MCF 10A (cell line): Measurements from ENCODE around the gene ADAMTS5. TPM values are rescaled to one million over a fixed set of nuclear protein-coding genes. Genes with fewer than 3 reads are reported as not detected.

Experiments
- BruUV-seq: library from RNA; stranded (reverse); fragments of 400-500 nt; replicated peaks from 2 replicates; lab custom pipeline; 2021; lab: Mats Ljungman, UMichigan
- CTCF ChIA-PET: fragments of 300-600 bp; sonication (Branson Sonifier 250); formaldehyde crosslinking; extraction: SDS; loops from one replicate; lab custom pipeline; 2021; ENCODE audit warnings: antibody characterized with exemption, inconsistent platforms; lab: Yijun Ruan, JAX
- POLR2A ChIA-PET: fragments of 300-600, 350-650 bp; sonication (Branson Sonifier 250); formaldehyde crosslinking; extraction: SDS; loops from one replicate; lab custom pipeline; 2020; ENCODE audit warnings: antibody characterized with exemption, inconsistent platforms; lab: Yijun Ruan, JAX
- DNase-seq: peaks from one replicate; pipeline ENCODE4 v3.0.0-alpha.2; 2018; ENCODE audit not compliant: unreplicated experiment
- H3K27ac Mint-ChIP-seq: one replicate; pipeline ENCODE4 v1.8.0; 2022; ENCODE audit warnings: mild to moderate bottlenecking, low read depth, mixed read lengths; ENCODE audit not compliant: unreplicated experiment
- H3K27me3 Mint-ChIP-seq: one replicate; pipeline ENCODE4 v1.8.0; 2022; ENCODE audit warnings: mixed read lengths; ENCODE audit not compliant: insufficient read depth, unreplicated experiment
- H3K36me3 Mint-ChIP-seq: one replicate; pipeline ENCODE4 v1.8.0; 2022; ENCODE audit warnings: mild to moderate bottlenecking, moderate library complexity, mixed read lengths; ENCODE audit not compliant: insufficient read depth, unreplicated experiment
- H3K4me1 Mint-ChIP-seq: one replicate; pipeline ENCODE4 v1.8.0; 2022; ENCODE audit warnings: mixed read lengths; ENCODE audit not compliant: insufficient read depth, unreplicated experiment
- H3K4me3 Mint-ChIP-seq: one replicate; pipeline ENCODE4 v1.8.0; 2022; ENCODE audit warnings: mild to moderate bottlenecking, moderate library complexity, mixed read lengths; ENCODE audit not compliant: unreplicated experiment
- H3K9me3 Mint-ChIP-seq: one replicate; pipeline ENCODE4 v1.8.0; 2022; ENCODE audit warnings: mixed read lengths; ENCODE audit not compliant: unreplicated experiment
- intact Hi-C: fragments of 100-400 bp; cut with micrococcal nuclease; formaldehyde crosslinking; loops from 2 replicates; pipeline ENCODE4 v1.14.1; 2022
- total RNA-seq: library from RNA; stranded (reverse); gene quantifications from 2 replicates; pipeline ENCODE4 v1.2.3, GENCODE V29; 2022
- TF ChIP-seq, protein P1 (sequence below): fragments of 200-600 bp; IDR thresholded peaks from one replicate; pipeline ENCODE4 v1.8.0; 2022; ENCODE audit warnings: antibody characterized with exemption, mild to moderate bottlenecking; ENCODE audit not compliant: unreplicated experiment

The ADAMTS5 gene
- total RNA-seq, 1 experiment from 2014 or later: not detected

DNA sequence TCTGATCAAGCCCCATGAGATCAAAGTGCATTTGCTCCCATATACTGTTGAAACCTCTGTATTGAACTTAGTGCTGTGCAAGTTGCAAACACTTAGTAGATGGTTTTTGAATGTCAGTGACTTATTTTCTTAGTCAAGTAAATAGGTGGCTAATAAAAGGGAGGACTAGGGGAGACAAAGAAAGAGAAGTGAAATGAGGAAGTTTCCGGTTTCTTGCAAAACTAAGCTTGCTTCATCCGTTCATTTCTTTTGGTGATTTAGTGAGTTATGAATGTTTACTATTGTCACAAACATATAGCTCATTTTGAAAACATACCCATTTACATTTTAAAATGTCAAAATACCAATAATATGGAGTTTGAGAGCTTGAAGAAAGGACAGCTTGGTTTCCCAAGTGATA, 23.0 kb downstream of the ADAMTS5 start:
- H3K4me1 Mint-ChIP-seq: peaks cover 6% of the 10 kb centered on the region
- intact Hi-C loops: no loop called here
- TF ChIP-seq, protein P1, sequence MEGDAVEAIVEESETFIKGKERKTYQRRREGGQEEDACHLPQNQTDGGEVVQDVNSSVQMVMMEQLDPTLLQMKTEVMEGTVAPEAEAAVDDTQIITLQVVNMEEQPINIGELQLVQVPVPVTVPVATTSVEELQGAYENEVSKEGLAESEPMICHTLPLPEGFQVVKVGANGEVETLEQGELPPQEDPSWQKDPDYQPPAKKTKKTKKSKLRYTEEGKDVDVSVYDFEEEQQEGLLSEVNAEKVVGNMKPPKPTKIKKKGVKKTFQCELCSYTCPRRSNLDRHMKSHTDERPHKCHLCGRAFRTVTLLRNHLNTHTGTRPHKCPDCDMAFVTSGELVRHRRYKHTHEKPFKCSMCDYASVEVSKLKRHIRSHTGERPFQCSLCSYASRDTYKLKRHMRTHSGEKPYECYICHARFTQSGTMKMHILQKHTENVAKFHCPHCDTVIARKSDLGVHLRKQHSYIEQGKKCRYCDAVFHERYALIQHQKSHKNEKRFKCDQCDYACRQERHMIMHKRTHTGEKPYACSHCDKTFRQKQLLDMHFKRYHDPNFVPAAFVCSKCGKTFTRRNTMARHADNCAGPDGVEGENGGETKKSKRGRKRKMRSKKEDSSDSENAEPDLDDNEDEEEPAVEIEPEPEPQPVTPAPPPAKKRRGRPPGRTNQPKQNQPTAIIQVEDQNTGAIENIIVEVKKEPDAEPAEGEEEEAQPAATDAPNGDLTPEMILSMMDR: no peak
- H3K27ac Mint-ChIP-seq: no peak overlapping the region
- CTCF ChIA-PET: no interaction called here
- DNase-seq: no peak
- H3K9me3 Mint-ChIP-seq: no peaks in the 10 kb centered on the region
- no TSS peak for BruUV-seq
- no peaks in the 10 kb centered on the region for H3K27me3 Mint-ChIP-seq
- POLR2A ChIA-PET: no interaction called here
- H3K36me3 Mint-ChIP-seq: no peaks in the 10 kb centered on the region
- no peak overlapping the region for H3K4me3 Mint-ChIP-seq

DNA sequence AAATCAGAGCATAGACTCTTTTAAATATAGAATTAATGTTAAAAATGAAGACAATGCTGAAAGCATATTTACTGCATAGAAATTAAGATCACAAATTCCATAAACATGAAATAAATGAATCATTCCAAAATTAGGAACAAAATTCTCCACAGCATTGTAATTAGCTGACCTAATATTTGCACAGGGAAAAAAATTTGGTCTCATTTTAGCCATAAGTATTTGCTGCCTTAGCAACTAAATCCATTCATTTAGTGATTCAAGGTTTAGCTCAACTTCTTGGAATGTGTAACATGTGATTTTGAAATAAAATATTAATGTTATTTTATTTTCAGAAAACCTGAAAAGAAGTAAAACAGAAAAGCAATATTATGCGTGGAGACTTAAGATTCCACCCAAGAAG, 25.5 kb downstream of the ADAMTS5 start:
- no peak for DNase-seq
- no peaks in the 10 kb centered on the region for H3K36me3 Mint-ChIP-seq
- TF ChIP-seq, protein P1: no peak
- H3K27me3 Mint-ChIP-seq: no peaks in the 10 kb centered on the region
- BruUV-seq: no TSS peak
- ChIA-PET CTCF (no interaction called here), POLR2A (interaction anchor here (0.7 kb wide), 1 partner anchor 481 kb away, joined by 3 read pairs; no protein-coding TSS in a partner anchor)
- H3K9me3 Mint-ChIP-seq: no peaks in the 10 kb centered on the region
- intact Hi-C loops: no loop called here
- peaks cover 1% of the 10 kb centered on the region for H3K4me1 Mint-ChIP-seq
- no peak overlapping the region for H3K27ac Mint-ChIP-seq
- H3K4me3 Mint-ChIP-seq: no peak overlapping the region

DNA sequence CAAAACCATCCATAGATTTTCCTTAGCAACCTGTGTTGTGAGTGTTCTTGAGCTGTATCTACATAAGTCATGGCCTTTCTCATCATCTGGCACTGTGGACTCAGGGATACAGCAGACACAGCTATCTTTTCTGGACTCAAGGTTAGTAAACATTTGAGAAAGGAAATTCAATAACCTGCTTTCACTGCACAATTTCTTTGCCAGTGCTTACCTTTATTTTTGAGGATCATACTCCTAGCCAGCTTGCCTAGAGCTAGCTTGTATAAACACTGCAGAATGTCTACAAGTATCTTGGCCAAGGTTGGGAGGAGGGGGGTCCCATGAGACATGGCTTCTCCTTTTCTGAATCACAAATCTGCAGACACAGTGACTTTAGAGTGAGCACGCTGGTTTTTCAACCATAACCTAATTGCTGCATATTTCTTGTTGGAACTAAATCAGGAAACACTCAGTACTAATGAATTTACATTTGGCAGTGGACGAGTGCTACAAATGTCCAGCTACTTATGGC, 27.2 kb downstream of the ADAMTS5 start:
- H3K4me3 Mint-ChIP-seq: no peak overlapping the region
- POLR2A ChIA-PET: no interaction called here
- BruUV-seq: no TSS peak
- DNase-seq: no peak
- no peaks in the 10 kb centered on the region for H3K27me3 Mint-ChIP-seq
- no peaks in the 10 kb centered on the region for H3K9me3 Mint-ChIP-seq
- CTCF ChIA-PET: no interaction called here
- TF ChIP-seq, protein P1: no peak
- H3K27ac Mint-ChIP-seq: no peak overlapping the region
- no peaks in the 10 kb centered on the region for H3K4me1 Mint-ChIP-seq
- no peaks in the 10 kb centered on the region for H3K36me3 Mint-ChIP-seq
- intact Hi-C loops: no loop called here

DNA sequence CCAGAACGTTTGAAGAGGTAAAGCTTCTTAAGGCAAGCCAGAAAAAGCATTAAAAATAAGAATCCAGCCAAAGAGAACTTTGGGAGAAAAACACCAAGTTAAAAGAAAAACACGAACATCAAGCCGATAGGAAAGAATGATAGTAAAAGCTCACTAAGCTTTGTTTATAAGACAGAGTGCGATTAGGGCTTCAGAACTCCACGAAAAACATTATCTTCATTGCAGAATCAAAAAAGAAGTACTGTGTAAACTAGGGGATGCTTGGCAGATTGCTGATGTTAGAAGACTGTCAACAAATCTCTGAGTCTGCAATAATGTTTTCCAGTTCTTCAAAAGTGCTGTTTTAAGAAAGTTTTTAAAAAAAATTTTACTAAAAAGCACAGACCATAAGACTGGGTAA, 30.2 kb downstream of the ADAMTS5 start:
- no TSS peak for BruUV-seq
- H3K36me3 Mint-ChIP-seq: no peaks in the 10 kb centered on the region
- H3K9me3 Mint-ChIP-seq: no peaks in the 10 kb centered on the region
- TF ChIP-seq, protein P1: no peak
- intact Hi-C loops: no loop called here
- no peaks in the 10 kb centered on the region for H3K4me1 Mint-ChIP-seq
- no peaks in the 10 kb centered on the region for H3K27me3 Mint-ChIP-seq
- no peak overlapping the region for H3K4me3 Mint-ChIP-seq
- no peak for DNase-seq
- ChIA-PET CTCF (interaction anchor here (0.6 to 0.9 kb wide), 2 partner anchors 20 to 52 kb away, joined by 3 read pairs; no protein-coding TSS in a partner anchor), POLR2A (no interaction called here)
- no peak overlapping the region for H3K27ac Mint-ChIP-seq
